Thyroid gland (tissue), 4 donors: ENCODE results near the gene SUMO4. TPM values are rescaled to one million over a fixed set of nuclear protein-coding genes. Genes with fewer than 3 reads are reported as not detected.

Experiments used
- DNase-seq, 2 donors: peaks; one replicate each; pipeline ENCODE4 v3.0.0-alpha.2; 2019
- H3K27ac ChIP-seq, 3 donors: fragments of 200-600 bp; sonication (generic); 1 replicate in 2 of 3; 2 replicates in 1 of 3; pipeline ENCODE4 v1.5.1; 2016 to 2019; ENCODE audit warnings: mild to moderate bottlenecking in 1 of 3, moderate library complexity in 1 of 3
- H3K27me3 ChIP-seq: fragments of 200-600 bp; sonication (generic); one replicate; pipeline ENCODE4 v1.5.1; 2019
- H3K36me3 ChIP-seq, 2 donors: fragments of 200-600 bp; sonication (generic); one replicate each; pipeline ENCODE4 v1.5.1; 2016 to 2019
- H3K4me1 ChIP-seq, 2 donors: fragments of 200-600 bp; sonication (generic); one replicate each; pipeline ENCODE4 v1.5.1; 2017 to 2019
- H3K4me3 ChIP-seq, 3 donors: fragments of 200-600 bp; sonication (generic); replicated peaks in 1 of 3; 1 replicate in 2 of 3; 2 replicates in 1 of 3; pipeline ENCODE4 v1.5.1; 2016; ENCODE audit warnings: mild to moderate bottlenecking in 1 of 3
- H3K9me3 ChIP-seq: fragments of 200-600 bp; sonication (generic); one replicate; pipeline ENCODE4 v1.5.1; 2017
- CTCF ChIP-seq, 6 experiments: fragments of 200-600 bp in 3 of 6; fragments of 450-650 bp in 3 of 6; sonication (generic) in 3 of 6; IDR thresholded peaks; one replicate each; pipeline ENCODE4 v1.5.1; 2016 to 2019; ENCODE audit warnings: antibody characterized with exemption in 6 of 6, mild to moderate bottlenecking in 2 of 6, inconsistent platforms in 1 of 6, moderate library complexity in 1 of 6
- POLR2A ChIP-seq, 2 donors: fragments of 450-650 bp; IDR thresholded peaks; one replicate each; pipeline ENCODE4 v1.6.1; 2017; ENCODE audit warnings: antibody characterized with exemption in 2 of 2, mild to moderate bottlenecking in 2 of 2, moderate library complexity in 1 of 2
- WGBS, 2 donors: methylation state at CpG; one replicate each; pipeline ENCODE4 v1.1.5; 2017; 5-methylcytosine and 5-hydroxymethylcytosine counted together
- intact Hi-C: fragments of 100-400 bp; cut with DNase I; formaldehyde crosslinking; loops from one replicate; pipeline ENCODE4 v1.15.1; 2023
- total RNA-seq, 4 donors: library from RNA; depleted of rRNA; stranded (reverse); fragments of >200 nt; gene quantifications; one replicate each; pipeline ENCODE4 v1.2.3, GENCODE V29; 2016

SUMO4 gene
- total RNA-seq, 4 donors from 2014 or later: 3.6 to 9.9 (median 4.7) TPM

- peaks cover 0 to 6% of the 10 kb centered on the region in 2 donors for H3K4me1 ChIP-seq
- no peaks in the 10 kb centered on the region for H3K27me3 ChIP-seq
- intact Hi-C loops: no loop called here
- 98% methylated on average over 3 of the region's 3 CpGs for WGBS, 2 donors
- TF ChIP-seq POLR2A (IDR thresholded peaks at IDR 0.05) (no peak), CTCF (IDR thresholded peaks at IDR 0.05) (no peak)
- no peak overlapping the region for H3K4me3 ChIP-seq
- no peak overlapping the region for H3K27ac ChIP-seq
- H3K36me3 ChIP-seq: no peaks in the 10 kb centered on the region
- no peak for DNase-seq
- H3K9me3 ChIP-seq: no peaks in the 10 kb centered on the region
Observed at GRCh38 chr6:149360536-149360935, 39.5 kb upstream of the SUMO4 start.

GRCh38 chr6:149362289-149362688 is 37.8 kb upstream of the SUMO4 start:
- no peak for DNase-seq
- TF ChIP-seq POLR2A (IDR thresholded peaks at IDR 0.05) (no peak), CTCF (IDR thresholded peaks at IDR 0.05) (no peak)
- intact Hi-C loops: no loop called here
- no peaks in the 10 kb centered on the region for H3K36me3 ChIP-seq
- no peaks in the 10 kb centered on the region for H3K27me3 ChIP-seq
- no peak overlapping the region for H3K4me3 ChIP-seq
- 98 to 99% methylated on average over 5 of the region's 5 CpGs for WGBS, 2 donors
- no peaks in the 10 kb centered on the region for H3K9me3 ChIP-seq
- H3K4me1 ChIP-seq: peaks cover 0 to 13% of the 10 kb centered on the region in 2 donors
- no peak overlapping the region for H3K27ac ChIP-seq

GRCh38 chr6:149363154-149363553 is 36.9 kb upstream of the SUMO4 start:
- Histone ChIP-seq H3K4me3 (no peak overlapping the region), H3K27ac (no peak overlapping the region), H3K36me3 (no peaks in the 10 kb centered on the region), H3K4me1 (peaks cover 0 to 13% of the 10 kb centered on the region in 2 donors), H3K9me3 (no peaks in the 10 kb centered on the region), H3K27me3 (no peaks in the 10 kb centered on the region)
- intact Hi-C loops: no loop called here
- TF ChIP-seq POLR2A (IDR thresholded peaks at IDR 0.05) (no peak), CTCF (IDR thresholded peaks at IDR 0.05) (no peak)
- 86 to 95% methylated on average over 1 of the region's 1 CpG for WGBS, 2 donors
- no peak for DNase-seq

- Histone ChIP-seq H3K27ac (no peak overlapping the region), H3K4me3 (no peak overlapping the region), H3K36me3 (no peaks in the 10 kb centered on the region), H3K4me1 (peaks cover 0 to 13% of the 10 kb centered on the region in 2 donors), H3K27me3 (no peaks in the 10 kb centered on the region), H3K9me3 (no peaks in the 10 kb centered on the region)
- DNase-seq: no peak
- intact Hi-C loops: no loop called here
- 90 to 91% methylated on average over 2 of the region's 2 CpGs for WGBS, 2 donors
- no peak for TF ChIP-seq POLR2A (IDR thresholded peaks at IDR 0.05)
- no peak for TF ChIP-seq CTCF (IDR thresholded peaks at IDR 0.05)
Observed at GRCh38 chr6:149364557-149364956, 35.5 kb upstream of the SUMO4 start.

- intact Hi-C loops: no loop called here
- TF ChIP-seq POLR2A (IDR thresholded peaks at IDR 0.05) (no peak), CTCF (IDR thresholded peaks at IDR 0.05) (no peak)
- Histone ChIP-seq H3K4me3 (no peak overlapping the region), H3K27me3 (no peaks in the 10 kb centered on the region), H3K36me3 (no peaks in the 10 kb centered on the region), H3K4me1 (peaks cover 0 to 13% of the 10 kb centered on the region in 2 donors), H3K9me3 (no peaks in the 10 kb centered on the region), H3K27ac (no peak overlapping the region)
- no peak for DNase-seq
Observed at GRCh38 chr6:149365197-149365596, 34.9 kb upstream of the SUMO4 start.
